Trophoblast cell (in vitro differentiated cells and primary cell): Measurements from ENCODE around the gene SAP30BP.

ENCODE experiments used
- DNase-seq, 2 donors: peaks; one replicate each; pipeline ENCODE4 v3.0.0-alpha.2; 2016
- H2AFZ ChIP-seq: 2 replicates; pipeline ENCODE4 v1.6.1; 2013; ENCODE audit warnings: low read length, moderate library complexity, mild to moderate bottlenecking; ENCODE audit not compliant: insufficient read depth, poor library complexity
- H2AK5ac ChIP-seq: 2 replicates; pipeline ENCODE4 v1.6.1; 2013; ENCODE audit warnings: mild to moderate bottlenecking, low read length
- H2BK120ac ChIP-seq: 2 replicates; pipeline ENCODE4 v1.6.1; 2013; ENCODE audit warnings: low read length, mild to moderate bottlenecking, moderate library complexity; ENCODE audit not compliant: insufficient read depth, poor library complexity
- H2BK12ac ChIP-seq: 2 replicates; pipeline ENCODE4 v1.6.1; 2013; ENCODE audit warnings: mild to moderate bottlenecking, low read length, moderate library complexity
- H2BK5ac ChIP-seq: 2 replicates; pipeline ENCODE4 v1.6.1; 2013; ENCODE audit warnings: low read length, low read depth, moderate library complexity, mild to moderate bottlenecking; ENCODE audit not compliant: poor library complexity
- H3K14ac ChIP-seq: 2 replicates; pipeline ENCODE4 v1.6.1; 2013; ENCODE audit warnings: mild to moderate bottlenecking, low read length
- H3K18ac ChIP-seq: 2 replicates; pipeline ENCODE4 v1.6.1; 2013; ENCODE audit warnings: mild to moderate bottlenecking, low read length
- H3K23ac ChIP-seq: 2 replicates; pipeline ENCODE4 v1.6.1; 2013; ENCODE audit warnings: low read length
- H3K27ac ChIP-seq: 2 replicates; pipeline ENCODE4 v1.5.1; 2013; ENCODE audit warnings: low read depth, mild to moderate bottlenecking, inconsistent platforms, low read length, moderate library complexity
- H3K27me3 ChIP-seq: 2 replicates; pipeline ENCODE4 v1.6.1; 2013; ENCODE audit warnings: inconsistent platforms, mild to moderate bottlenecking, low read length, moderate library complexity; ENCODE audit not compliant: insufficient read depth
- H3K36me3 ChIP-seq, 2 experiments: 1 replicate in 1 of 2; 2 replicates in 1 of 2; pipeline ENCODE4 v1.6.1; 2013; ENCODE audit warnings: low read length in 2 of 2, mild to moderate bottlenecking in 2 of 2, moderate library complexity in 1 of 2; ENCODE audit not compliant: insufficient read depth in 2 of 2, control insufficient read depth in 1 of 2
- H3K4ac ChIP-seq: 2 replicates; pipeline ENCODE4 v1.6.1; 2013; ENCODE audit warnings: low read depth, mild to moderate bottlenecking, low read length, moderate library complexity
- H3K4me1 ChIP-seq, 2 experiments: 1 replicate in 1 of 2; 2 replicates in 1 of 2; pipeline ENCODE4 v1.6.1; 2013; ENCODE audit warnings: low read length in 2 of 2, mild to moderate bottlenecking in 2 of 2, moderate library complexity in 1 of 2; ENCODE audit not compliant: insufficient read depth in 2 of 2, control insufficient read depth in 1 of 2
- H3K4me2 ChIP-seq: 2 replicates; pipeline ENCODE4 v1.6.1; 2013; ENCODE audit warnings: inconsistent platforms, mild to moderate bottlenecking, low read length, moderate library complexity
- H3K4me3 ChIP-seq: 2 replicates; pipeline ENCODE4 v1.5.1; 2013; ENCODE audit warnings: mild to moderate bottlenecking, low read depth, low read length, inconsistent platforms
- H3K79me1 ChIP-seq: one replicate; pipeline ENCODE4 v1.6.1; 2013; ENCODE audit warnings: low read length
- H3K79me2 ChIP-seq: 2 replicates; pipeline ENCODE4 v1.6.1; 2013; ENCODE audit warnings: low read length, mild to moderate bottlenecking; ENCODE audit not compliant: control insufficient read depth, insufficient read depth, poor library complexity
- H3K9ac ChIP-seq: 2 replicates; pipeline ENCODE4 v1.6.1; 2013; ENCODE audit warnings: mild to moderate bottlenecking, low read length
- H3K9me3 ChIP-seq: 2 replicates; pipeline ENCODE4 v1.6.1; 2013; ENCODE audit warnings: low read depth, mild to moderate bottlenecking, control low read depth, inconsistent platforms, low read length; ENCODE audit not compliant: insufficient read depth
- H4K12ac ChIP-seq: 2 replicates; pipeline ENCODE4 v1.6.1; 2013; ENCODE audit warnings: low read depth, mild to moderate bottlenecking, low read length, moderate library complexity
- H4K8ac ChIP-seq: 2 replicates; pipeline ENCODE4 v1.6.1; 2013; ENCODE audit warnings: low read depth, mild to moderate bottlenecking, low read length, moderate library complexity
- H4K91ac ChIP-seq: one replicate; pipeline ENCODE4 v1.6.1; 2013; ENCODE audit warnings: low read depth, mild to moderate bottlenecking, low read length, moderate library complexity
- WGBS: extraction: QIAGEN DNeasy Blood & Tissue Kit; methylation state at CpG from one replicate; pipeline ENCODE4 v1.1.7; 2013; ENCODE audit warnings: missing lambda C conversion rate; ENCODE audit not compliant: insufficient read length, insufficient coverage; ENCODE audit errors: extremely low coverage; 5-methylcytosine and 5-hydroxymethylcytosine counted together

SAP30BP gene

GRCh38 chr17:75755205-75755901 is 88.2 kb downstream of the SAP30BP start:
- Histone ChIP-seq H3K18ac (no peak overlapping the region), H3K23ac (no peak overlapping the region), H2BK120ac (no peak overlapping the region), H2AK5ac (no peak overlapping the region), H2BK12ac (no peak overlapping the region), H2AFZ (no peak overlapping the region), H3K4ac (no peak overlapping the region), H3K4me1 (peaks cover 4% of the 10 kb centered on the region in 2 experiments), H3K4me3 (no peak overlapping the region), H4K91ac (no peak overlapping the region), H3K9me3 (peaks cover 5% of the 10 kb centered on the region), H3K4me2 (no peak overlapping the region), H4K12ac (no peak overlapping the region), H3K9ac (no peak overlapping the region), H3K79me1 (peaks cover 6% of the 10 kb centered on the region), H3K27ac (no peak overlapping the region), H3K27me3 (no peaks in the 10 kb centered on the region), H3K14ac (no peak overlapping the region), H3K36me3 (peaks cover 32 to 41% of the 10 kb centered on the region in 2 experiments), H2BK5ac (no peak overlapping the region), H4K8ac (no peak overlapping the region), H3K79me2 (peaks cover 2% of the 10 kb centered on the region)
- no CpG with 5 or more reads among the region's 20 CpGs for WGBS
- DNase-seq = no peak

DNA sequence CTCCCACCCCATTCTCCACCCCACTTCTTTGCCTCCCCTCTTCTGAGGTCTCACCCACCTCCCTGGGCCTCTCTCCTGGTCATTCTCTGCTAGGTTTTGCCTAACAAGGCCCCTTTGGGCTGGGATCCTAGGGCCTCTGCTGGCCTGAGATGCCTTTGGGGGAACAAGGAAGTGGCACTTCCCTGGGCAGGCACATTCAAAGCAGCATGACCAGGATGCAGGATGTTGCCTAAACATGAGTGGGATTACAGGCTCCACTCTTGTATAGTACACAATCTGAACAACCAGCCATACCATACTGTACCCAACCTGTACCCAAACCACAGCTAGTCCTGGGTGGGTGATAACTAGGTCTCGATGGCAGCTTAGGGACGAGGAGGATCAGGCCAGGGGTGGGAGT is 88.9 kb downstream of the SAP30BP start:
- Histone ChIP-seq H3K27me3 (no peaks in the 10 kb centered on the region), H3K4me1 (peaks cover 4% of the 10 kb centered on the region in 2 experiments), H2BK12ac (no peak overlapping the region), H4K12ac (no peak overlapping the region), H4K8ac (no peak overlapping the region), H3K9ac (no peak overlapping the region), H3K27ac (no peak overlapping the region), H3K4me2 (no peak overlapping the region), H2BK5ac (no peak overlapping the region), H3K18ac (no peak overlapping the region), H2AK5ac (no peak overlapping the region), H4K91ac (no peak overlapping the region), H3K4ac (no peak overlapping the region), H3K79me1 (peaks cover 6% of the 10 kb centered on the region), H3K79me2 (peaks cover 2% of the 10 kb centered on the region), H2BK120ac (no peak overlapping the region), H2AFZ (no peak overlapping the region), H3K9me3 (peaks cover 5% of the 10 kb centered on the region), H3K4me3 (no peak overlapping the region), H3K23ac (no peak overlapping the region), H3K14ac (no peak overlapping the region), H3K36me3 (peaks cover 32 to 38% of the 10 kb centered on the region in 2 experiments)
- no peak for DNase-seq
- WGBS = no CpG with 5 or more reads among the region's 2 CpGs

DNA sequence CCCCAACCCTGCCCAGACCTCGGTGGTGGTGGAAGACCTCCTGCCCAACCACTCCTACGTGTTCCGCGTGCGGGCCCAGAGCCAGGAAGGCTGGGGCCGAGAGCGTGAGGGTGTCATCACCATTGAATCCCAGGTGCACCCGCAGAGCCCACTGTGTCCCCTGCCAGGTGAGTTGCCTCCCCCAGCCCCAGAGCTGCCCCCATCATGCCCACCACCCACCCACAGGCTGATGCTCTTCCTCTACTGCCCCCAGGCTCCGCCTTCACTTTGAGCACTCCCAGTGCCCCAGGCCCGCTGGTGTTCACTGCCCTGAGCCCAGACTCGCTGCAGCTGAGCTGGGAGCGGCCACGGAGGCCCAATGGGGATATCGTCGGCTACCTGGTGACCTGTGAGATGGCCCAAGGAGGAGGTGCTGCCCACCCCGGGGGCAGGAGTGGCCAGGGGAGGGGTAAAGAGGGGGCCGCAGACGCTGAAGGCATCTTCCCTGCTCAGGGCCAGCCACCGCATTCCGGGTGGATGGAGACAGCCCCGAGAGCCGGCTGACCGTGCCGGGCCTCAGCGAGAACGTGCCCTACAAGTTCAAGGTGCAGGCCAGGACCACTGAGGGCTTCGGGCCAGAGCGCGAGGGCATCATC is 89.4 kb downstream of the SAP30BP start:
- H3K14ac ChIP-seq = no peak overlapping the region
- H3K9me3 ChIP-seq = peaks cover 5% of the 10 kb centered on the region
- H4K91ac ChIP-seq = no peak overlapping the region
- no peak for DNase-seq
- H3K79me2 ChIP-seq = peaks cover 2% of the 10 kb centered on the region
- H3K36me3 ChIP-seq = peaks cover 30 to 36% of the 10 kb centered on the region in 2 experiments
- H2BK120ac ChIP-seq = no peak overlapping the region
- H3K27me3 ChIP-seq = no peaks in the 10 kb centered on the region
- H2AFZ ChIP-seq = no peak overlapping the region
- no peak overlapping the region for H2BK12ac ChIP-seq
- no peak overlapping the region for H2AK5ac ChIP-seq
- no peak overlapping the region for H3K4ac ChIP-seq
- H3K18ac ChIP-seq = no peak overlapping the region
- no peak overlapping the region for H3K9ac ChIP-seq
- WGBS = no CpG with 5 or more reads among the region's 29 CpGs
- no peak overlapping the region for H4K12ac ChIP-seq
- peaks cover 4% of the 10 kb centered on the region in 2 experiments for H3K4me1 ChIP-seq
- H3K23ac ChIP-seq = no peak overlapping the region
- no peak overlapping the region for H3K4me3 ChIP-seq
- no peak overlapping the region for H3K4me2 ChIP-seq
- H3K79me1 ChIP-seq = peaks cover 6% of the 10 kb centered on the region
- H2BK5ac ChIP-seq = no peak overlapping the region
- no peak overlapping the region for H4K8ac ChIP-seq
- no peak overlapping the region for H3K27ac ChIP-seq

DNA sequence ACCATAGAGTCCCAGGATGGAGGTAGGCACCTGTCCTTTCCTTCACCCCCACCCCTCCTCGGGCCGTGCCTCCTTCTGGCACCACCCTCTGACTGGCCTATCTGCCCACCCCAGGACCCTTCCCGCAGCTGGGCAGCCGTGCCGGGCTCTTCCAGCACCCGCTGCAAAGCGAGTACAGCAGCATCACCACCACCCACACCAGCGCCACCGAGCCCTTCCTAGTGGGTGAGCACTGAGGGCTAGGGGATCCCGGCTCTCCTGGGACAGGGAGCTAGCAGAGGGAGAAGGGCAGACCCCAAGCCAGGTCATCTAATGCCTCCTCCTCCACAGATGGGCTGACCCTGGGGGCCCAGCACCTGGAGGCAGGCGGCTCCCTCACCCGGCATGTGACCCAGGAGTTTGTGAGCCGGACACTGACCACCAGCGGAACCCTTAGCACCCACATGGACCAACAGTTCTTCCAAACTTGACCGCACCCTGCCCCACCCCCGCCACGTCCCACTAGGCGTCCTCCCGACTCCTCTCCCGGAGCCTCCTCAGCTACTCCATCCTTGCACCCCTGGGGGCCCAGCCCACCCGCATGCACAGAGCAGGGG is 90.0 kb downstream of the SAP30BP start:
- no peak overlapping the region for H4K8ac ChIP-seq
- DNase-seq = peak in 1 of 2 donors; percentile 43
- H3K36me3 ChIP-seq = peaks cover 27 to 33% of the 10 kb centered on the region in 2 experiments
- H4K91ac ChIP-seq = no peak overlapping the region
- H3K18ac ChIP-seq = no peak overlapping the region
- no peak overlapping the region for H2AFZ ChIP-seq
- H3K4me3 ChIP-seq = no peak overlapping the region
- H3K9ac ChIP-seq = no peak overlapping the region
- H3K27me3 ChIP-seq = no peaks in the 10 kb centered on the region
- no CpG with 5 or more reads among the region's 21 CpGs for WGBS
- H4K12ac ChIP-seq = no peak overlapping the region
- H2BK120ac ChIP-seq = no peak overlapping the region
- no peak overlapping the region for H3K4ac ChIP-seq
- H2BK5ac ChIP-seq = no peak overlapping the region
- H3K79me2 ChIP-seq = peaks cover 2% of the 10 kb centered on the region
- H3K27ac ChIP-seq = no peak overlapping the region
- peaks cover 6% of the 10 kb centered on the region for H3K79me1 ChIP-seq
- no peak overlapping the region for H2AK5ac ChIP-seq
- no peak overlapping the region for H3K23ac ChIP-seq
- H3K4me1 ChIP-seq = peaks cover 4% of the 10 kb centered on the region in 2 experiments
- H3K14ac ChIP-seq = no peak overlapping the region
- H2BK12ac ChIP-seq = no peak overlapping the region
- no peak overlapping the region for H3K4me2 ChIP-seq
- peaks cover 2% of the 10 kb centered on the region for H3K9me3 ChIP-seq
